CD4-positive, alpha-beta T cell treated with Interleukin-6 at 100 ng/mL for 8 hours (primary cell): Measurements from ENCODE around the gene ADAMTS3.

Experiments
- DNase-seq: peaks from one replicate; pipeline ENCODE4 v3.0.0-alpha.2; 2020; ENCODE audit warnings: mixed read lengths, low spot score

Gene ADAMTS3

GRCh38 chr4:72286185-72286584, 282.8 kb downstream of the ADAMTS3 start:
- DNase-seq, result no peak

- DNase-seq, result no peak
Observed at GRCh38 chr4:72283357-72283756, 285.7 kb downstream of the ADAMTS3 start.

- no peak for DNase-seq
Observed at GRCh38 chr4:72280252-72280651, 288.8 kb downstream of the ADAMTS3 start.

- DNase-seq, result no peak
Observed at GRCh38 chr4:72275381-72275780, 293.6 kb downstream of the ADAMTS3 start.

- no peak for DNase-seq
Observed at GRCh38 chr4:72274251-72274650, 294.8 kb downstream of the ADAMTS3 start.

- no peak for DNase-seq
Observed at GRCh38 chr4:72255269-72255668, 313.8 kb downstream of the ADAMTS3 start.

- no peak for DNase-seq
Observed at GRCh38 chr4:72243641-72244040, 325.4 kb downstream of the ADAMTS3 start.

GRCh38 chr4:72239487-72240116, 329.4 kb downstream of the ADAMTS3 start:
- DNase-seq, result no peak
